BJ (cell line): ENCODE results near the gene MED13. TPM values are rescaled to one million over a fixed set of nuclear protein-coding genes. Genes with fewer than 3 reads are reported as not detected.

Experiments used
- CTCF ChIA-PET: fragments of 350-600 bp; formaldehyde crosslinking; extraction: SDS; loops from one replicate; lab custom pipeline; 2021; ENCODE audit warnings: antibody characterized with exemption, inconsistent platforms; lab: Yijun Ruan, JAX
- POLR2A ChIA-PET: fragments of 300-600 bp; sonication (Branson Sonifier 250); formaldehyde crosslinking; extraction: SDS; loops from one replicate; lab custom pipeline; 2021; ENCODE audit warnings: antibody characterized with exemption; lab: Charles Lee
- DNase-seq: peaks from one replicate; pipeline ENCODE4 v3.0.0-alpha.2; 2011; ENCODE audit warnings: low read depth
- H3K27me3 ChIP-seq: 2 replicates; pipeline ENCODE4 v1.6.0; 2011; ENCODE audit warnings: low read length; ENCODE audit not compliant: control insufficient read depth, insufficient read depth
- H3K36me3 ChIP-seq: 2 replicates; pipeline ENCODE4 v1.5.1; 2011; ENCODE audit warnings: low read length; ENCODE audit not compliant: control insufficient read depth, insufficient read depth
- H3K4me3 ChIP-seq: 2 replicates; pipeline ENCODE4 v1.5.1; 2011; ENCODE audit warnings: low read depth, mild to moderate bottlenecking, control low read depth, low read length
- CTCF ChIP-seq: IDR thresholded peaks from 2 replicates; pipeline ENCODE4 v1.5.1; 2011; ENCODE audit warnings: low read depth, mild to moderate bottlenecking, control low read depth, inconsistent platforms, low read length, moderate library complexity; ENCODE audit not compliant: insufficient read depth
- polyA plus RNA-seq: library from polyadenylated mRNA; depleted of rRNA; stranded (reverse); fragments of >200 nt; gene quantifications from 2 replicates; pipeline ENCODE4 v1.2.3, GENCODE V29; 2011

MED13 gene
- polyA plus RNA-seq, 1 experiment = 18.4 TPM

DNA sequence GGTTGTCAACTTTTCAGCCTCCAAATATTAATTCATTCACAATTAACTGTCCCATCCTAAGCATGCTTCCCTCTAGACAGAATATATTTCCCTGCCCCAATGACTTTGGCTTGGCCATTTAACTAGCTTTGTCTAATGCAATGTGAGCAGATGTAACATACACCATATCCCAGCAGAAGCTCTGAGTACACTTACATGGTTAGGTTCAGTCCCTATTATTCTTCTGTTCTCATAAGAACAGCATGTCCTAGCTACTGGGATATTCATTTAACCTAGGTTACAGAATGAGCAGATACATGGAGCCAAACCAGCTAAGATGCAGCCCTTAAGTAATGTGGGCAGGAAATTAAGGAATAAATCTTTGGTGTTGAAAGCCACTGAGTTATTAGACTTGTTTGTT is 31.8 kb downstream of the MED13 start:
- peaks cover 14% of the 10 kb centered on the region for H3K36me3 ChIP-seq
- ChIA-PET POLR2A (no interaction called here), CTCF (interaction anchor here (1.7 kb wide), 1 partner anchor 10 kb away, joined by 5 read pairs; no protein-coding TSS in a partner anchor)
- no peak for TF ChIP-seq CTCF
- H3K27me3 ChIP-seq = no peaks in the 10 kb centered on the region
- no peak for DNase-seq
- no peak overlapping the region for H3K4me3 ChIP-seq

DNA sequence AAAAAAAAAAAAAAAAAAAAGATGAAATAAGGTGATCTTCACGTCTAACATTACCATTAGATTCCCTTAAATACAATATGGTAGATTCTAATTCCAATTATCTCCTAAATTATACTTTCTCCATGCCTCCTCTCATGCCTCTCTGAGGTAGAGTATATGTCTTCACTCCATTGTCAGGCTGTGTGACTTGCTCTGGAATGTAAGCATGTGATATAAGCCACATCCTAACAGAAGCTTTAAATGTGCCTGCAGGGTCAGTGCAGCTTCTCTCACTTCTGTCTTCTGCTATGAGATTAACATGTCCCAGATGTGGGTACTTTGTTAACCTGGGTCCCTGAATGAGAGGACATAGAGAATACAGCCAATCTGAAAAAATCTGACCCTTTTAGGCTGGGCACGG is 32.6 kb downstream of the MED13 start:
- POLR2A ChIA-PET = no interaction called here
- TF ChIP-seq CTCF = no peak
- H3K27me3 ChIP-seq = no peaks in the 10 kb centered on the region
- peaks cover 15% of the 10 kb centered on the region for H3K36me3 ChIP-seq
- DNase-seq = no peak
- H3K4me3 ChIP-seq = no peak overlapping the region
- CTCF ChIA-PET = interaction anchor here (1.7 kb wide), 1 partner anchor 9 kb away, joined by 5 read pairs; no protein-coding TSS in a partner anchor

- no peak for DNase-seq
- Histone ChIP-seq H3K36me3 (peaks cover 15% of the 10 kb centered on the region), H3K27me3 (no peaks in the 10 kb centered on the region), H3K4me3 (no peak overlapping the region)
- POLR2A ChIA-PET = no interaction called here
- CTCF ChIA-PET = no interaction called here
- TF ChIP-seq CTCF = no peak
Observed at GRCh38 chr17:62030264-62030663, 34.8 kb downstream of the MED13 start.

DNA sequence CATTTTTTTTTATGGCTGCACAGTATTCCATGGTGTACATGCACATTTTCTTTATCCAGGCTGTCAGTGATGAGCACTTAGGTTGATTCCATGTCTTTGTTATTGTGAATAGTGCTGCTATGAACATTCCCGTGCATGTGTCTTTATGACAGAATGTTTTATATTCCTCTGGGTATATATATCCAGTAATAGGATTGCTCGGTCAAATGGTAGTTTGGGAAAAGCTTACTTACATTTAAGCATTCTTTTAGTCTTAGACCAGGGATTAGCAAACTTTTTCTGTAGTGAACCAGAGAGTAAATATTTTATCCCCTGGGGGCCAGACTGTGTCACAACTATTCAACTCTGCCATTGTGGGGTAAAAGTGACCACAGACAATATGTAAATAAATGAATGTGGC is 40.2 kb downstream of the MED13 start:
- H3K4me3 ChIP-seq = no peak overlapping the region
- DNase-seq = no peak
- POLR2A ChIA-PET = no interaction called here
- H3K27me3 ChIP-seq = no peaks in the 10 kb centered on the region
- peaks cover 9% of the 10 kb centered on the region for H3K36me3 ChIP-seq
- TF ChIP-seq CTCF = no peak
- CTCF ChIA-PET = interaction anchor here (0.6 kb wide), 1 partner anchor 63 kb away, joined by 3 read pairs; no protein-coding TSS in a partner anchor

- ChIA-PET CTCF (interaction anchor here (0.6 kb wide), 1 partner anchor 1414 kb away, joined by 3 read pairs; no protein-coding TSS in a partner anchor), POLR2A (interaction anchor here (0.8 kb wide), 1 partner anchor 11 kb away, joined by 4 read pairs; no protein-coding TSS in a partner anchor)
Observed at GRCh38 chr17:62017912-62018311, 47.2 kb downstream of the MED13 start.

More at GRCh38 chr17:62017912-62018311, 47.2 kb downstream of the MED13 start:
- DNase-seq = no peak
- no peak overlapping the region for H3K4me3 ChIP-seq
- 0 out of 2 replicates have a peak, but pooled peaks cover 1% of the 10 kb centered on the region for H3K36me3 ChIP-seq
- no peak for TF ChIP-seq CTCF
- H3K27me3 ChIP-seq = no peaks in the 10 kb centered on the region
